Endodermal cell (in vitro differentiated cells): ENCODE data around the gene SUFU. TPM values are rescaled to one million over a fixed set of nuclear protein-coding genes. Genes with fewer than 3 reads are reported as not detected.

ENCODE experiments used
- DNase-seq: peaks from one replicate; pipeline ENCODE4 v3.0.0-alpha.2; 2017
- H3K27ac ChIP-seq: 2 replicates; pipeline ENCODE4 v1.5.1; 2013; ENCODE audit warnings: mild to moderate bottlenecking, low read depth, low read length, moderate library complexity
- H3K27me3 ChIP-seq: 2 replicates; pipeline ENCODE4 v1.6.1; 2013; ENCODE audit warnings: mild to moderate bottlenecking, low read length, moderate library complexity; ENCODE audit not compliant: insufficient read depth, control insufficient read depth, poor library complexity, severe bottlenecking
- H3K36me3 ChIP-seq: 2 replicates; pipeline ENCODE4 v1.7.0; 2013; ENCODE audit warnings: mild to moderate bottlenecking, low read length, moderate library complexity; ENCODE audit not compliant: control insufficient read depth, insufficient read depth
- H3K4me1 ChIP-seq: one replicate; pipeline ENCODE4 v1.7.0; 2013; ENCODE audit warnings: low read length; ENCODE audit not compliant: control insufficient read depth, insufficient read depth
- H3K4me3 ChIP-seq: 2 replicates; pipeline ENCODE4 v1.5.1; 2013; ENCODE audit warnings: mild to moderate bottlenecking, low read length, moderate library complexity
- H3K9ac ChIP-seq: 2 replicates; pipeline ENCODE4 v1.6.1; 2013; ENCODE audit warnings: mild to moderate bottlenecking, low read length, moderate library complexity; ENCODE audit not compliant: poor library complexity, severe bottlenecking; ENCODE audit errors: extremely low read depth
- H3K9me3 ChIP-seq: 2 replicates; pipeline ENCODE4 v1.6.1; 2013; ENCODE audit warnings: mild to moderate bottlenecking, low read length, moderate library complexity; ENCODE audit not compliant: control insufficient read depth
- H3K27ac Mint-ChIP-seq: 2 replicates; pipeline ENCODE4 v1.8.0; 2020; ENCODE audit warnings: mixed read lengths
- H3K27me3 Mint-ChIP-seq: 2 replicates; pipeline ENCODE4 v1.8.0; 2021; ENCODE audit warnings: mild to moderate bottlenecking, mixed read lengths; ENCODE audit not compliant: insufficient read depth
- H3K36me3 Mint-ChIP-seq: 2 replicates; pipeline ENCODE4 v1.8.0; 2020; ENCODE audit warnings: low read depth, mixed read lengths
- H3K4me1 Mint-ChIP-seq: 2 replicates; pipeline ENCODE4 v1.8.0; 2020; ENCODE audit warnings: mixed read lengths
- H3K4me3 Mint-ChIP-seq: 2 replicates; pipeline ENCODE4 v1.8.0; 2020; ENCODE audit warnings: mild to moderate bottlenecking, moderate library complexity, mixed read lengths
- H3K9me3 Mint-ChIP-seq: 2 replicates; pipeline ENCODE4 v1.8.0; 2020; ENCODE audit warnings: mild to moderate bottlenecking, mixed read lengths
- WGBS, 2 experiments: methylation state at CpG; one replicate each; pipeline versions ENCODE4 v1.1.5 to v1.1.7; 2013; ENCODE audit warnings: missing lambda C conversion rate in 2 of 2, mixed read lengths in 1 of 2; ENCODE audit not compliant: insufficient coverage in 1 of 2, insufficient read length in 1 of 2; 5-methylcytosine and 5-hydroxymethylcytosine counted together
- total RNA-seq, 2 donors: library from RNA; stranded (reverse); fragmentation: NEBNext Ultra II Directional in 1 of 2; extraction: Animal tissue kit (Norgen Biotek cat#: 25700) in 1 of 2; gene quantifications; 2 replicates in 1 of 2; 3 replicates in 1 of 2; pipeline ENCODE4 v1.2.1, GENCODE V29; 2021
- TF ChIP-seq, protein P1 (sequence below): fragments of 200-600 bp; sonication (generic); conservative IDR thresholded peaks from 2 replicates; pipeline ENCODE4 v1.5.0; 2021; ENCODE audit warnings: antibody characterized with exemption, mild to moderate bottlenecking

SUFU gene
- total RNA-seq, 2 donors from 2014 or later, result 19.1 to 20.6 TPM

DNA sequence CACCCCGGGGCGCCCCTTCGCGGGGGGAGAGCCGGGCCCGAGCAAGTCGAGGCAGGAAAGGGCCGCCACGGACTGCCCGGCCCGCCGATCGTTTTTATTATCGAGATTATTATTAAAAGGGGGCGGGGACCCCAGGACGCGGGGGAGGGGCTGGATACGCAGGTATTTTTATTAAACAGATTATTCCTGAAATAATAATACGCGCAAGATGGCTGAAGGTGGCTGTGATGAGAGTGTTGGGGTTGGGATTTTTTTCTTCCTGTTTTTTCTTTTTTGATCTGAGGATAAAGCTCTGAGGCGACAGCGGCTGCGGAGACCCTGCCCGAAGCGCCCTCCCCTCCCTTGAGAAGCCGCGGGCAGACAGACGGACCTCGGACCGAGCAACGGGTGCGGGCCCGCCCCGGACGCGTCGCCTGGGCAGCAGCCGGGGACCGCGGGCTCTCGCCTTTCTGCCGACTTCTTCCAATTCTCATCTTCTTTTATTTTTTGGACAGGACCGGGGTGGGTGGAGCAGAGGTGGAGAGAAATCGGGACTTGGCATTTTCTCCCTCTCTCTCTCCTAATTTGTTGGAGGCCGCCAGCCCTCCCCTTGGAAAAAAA, 139.1 kb downstream of the SUFU start:
- H3K4me1 Mint-ChIP-seq, result peaks cover 21% of the 10 kb centered on the region
- no peaks in the 10 kb centered on the region for H3K27me3 Mint-ChIP-seq
- Histone ChIP-seq H3K36me3 (no peaks in the 10 kb centered on the region), H3K4me1 (peaks cover 5% of the 10 kb centered on the region), H3K27ac (peak overlapping the region; percentile 94), H3K9me3 (no peaks in the 10 kb centered on the region), H3K27me3 (no peaks in the 10 kb centered on the region), H3K4me3 (peak overlapping the region; percentile 82), H3K9ac (peak overlapping the region; percentile 85)
- H3K4me3 Mint-ChIP-seq, result peak overlapping the region; percentile 85
- H3K36me3 Mint-ChIP-seq, result no peaks in the 10 kb centered on the region
- peak overlapping the region; percentile 97 for H3K27ac Mint-ChIP-seq
- H3K9me3 Mint-ChIP-seq, result no peaks in the 10 kb centered on the region
- peak; percentile 81 for DNase-seq
- TF ChIP-seq, protein P1, sequence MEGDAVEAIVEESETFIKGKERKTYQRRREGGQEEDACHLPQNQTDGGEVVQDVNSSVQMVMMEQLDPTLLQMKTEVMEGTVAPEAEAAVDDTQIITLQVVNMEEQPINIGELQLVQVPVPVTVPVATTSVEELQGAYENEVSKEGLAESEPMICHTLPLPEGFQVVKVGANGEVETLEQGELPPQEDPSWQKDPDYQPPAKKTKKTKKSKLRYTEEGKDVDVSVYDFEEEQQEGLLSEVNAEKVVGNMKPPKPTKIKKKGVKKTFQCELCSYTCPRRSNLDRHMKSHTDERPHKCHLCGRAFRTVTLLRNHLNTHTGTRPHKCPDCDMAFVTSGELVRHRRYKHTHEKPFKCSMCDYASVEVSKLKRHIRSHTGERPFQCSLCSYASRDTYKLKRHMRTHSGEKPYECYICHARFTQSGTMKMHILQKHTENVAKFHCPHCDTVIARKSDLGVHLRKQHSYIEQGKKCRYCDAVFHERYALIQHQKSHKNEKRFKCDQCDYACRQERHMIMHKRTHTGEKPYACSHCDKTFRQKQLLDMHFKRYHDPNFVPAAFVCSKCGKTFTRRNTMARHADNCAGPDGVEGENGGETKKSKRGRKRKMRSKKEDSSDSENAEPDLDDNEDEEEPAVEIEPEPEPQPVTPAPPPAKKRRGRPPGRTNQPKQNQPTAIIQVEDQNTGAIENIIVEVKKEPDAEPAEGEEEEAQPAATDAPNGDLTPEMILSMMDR, result no peak
- WGBS, 2 experiments, result 0% methylated on average over 13 to 43 of the region's 45 CpGs

DNA sequence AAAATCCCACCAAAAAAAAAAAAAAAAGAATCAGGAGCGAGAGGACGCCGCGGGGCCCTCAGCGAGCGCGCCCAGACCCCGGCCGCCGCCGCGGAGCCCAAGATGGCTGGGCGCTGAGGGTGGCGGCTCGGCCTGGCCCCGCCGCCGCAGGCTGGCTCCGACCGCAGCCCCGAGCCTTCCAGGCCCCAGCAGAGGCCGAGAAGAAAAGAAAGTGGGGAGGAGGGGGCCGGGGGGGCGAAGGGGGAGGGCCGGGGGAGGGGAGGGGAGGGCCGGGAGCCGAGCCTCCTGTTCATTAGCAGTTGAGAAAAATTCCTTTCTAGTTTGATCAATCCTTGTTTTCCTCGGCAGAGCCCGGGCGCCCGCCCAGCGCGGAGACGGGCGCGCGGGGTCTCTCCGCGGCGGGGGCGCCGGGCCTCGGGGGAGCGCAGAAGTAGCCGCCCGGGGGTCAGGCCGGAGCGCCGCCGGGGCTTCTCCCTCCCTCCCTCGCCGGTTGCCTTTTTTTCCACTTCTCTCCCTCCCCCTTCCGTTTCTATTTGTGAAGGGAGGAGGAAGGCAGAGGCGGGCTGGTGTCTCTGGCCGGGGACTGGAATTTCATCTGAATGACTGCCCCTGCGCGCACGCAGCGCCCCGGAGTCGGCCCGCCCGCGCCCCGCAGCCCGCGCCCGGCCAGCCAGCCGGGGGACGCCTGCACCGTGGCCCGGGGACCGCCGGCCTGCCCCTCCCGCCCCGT, 139.7 kb downstream of the SUFU start:
- 0% methylated on average over 4 to 63 of the region's 76 CpGs for WGBS, 2 experiments
- Mint-ChIP-seq H3K36me3 (no peaks in the 10 kb centered on the region), H3K4me3 (peak overlapping the region; percentile 85), H3K4me1 (peaks cover 21% of the 10 kb centered on the region), H3K27ac (peak overlapping the region; percentile 97), H3K27me3 (no peaks in the 10 kb centered on the region), H3K9me3 (no peaks in the 10 kb centered on the region)
- Histone ChIP-seq H3K27me3 (no peaks in the 10 kb centered on the region), H3K9ac (peak overlapping the region; percentile 85), H3K9me3 (no peaks in the 10 kb centered on the region), H3K4me1 (peaks cover 8% of the 10 kb centered on the region), H3K4me3 (peak overlapping the region; percentile 82), H3K27ac (peak overlapping the region; percentile 94), H3K36me3 (no peaks in the 10 kb centered on the region)
- DNase-seq, result peak; percentile 86
- TF ChIP-seq, protein P1, result no peak

DNA sequence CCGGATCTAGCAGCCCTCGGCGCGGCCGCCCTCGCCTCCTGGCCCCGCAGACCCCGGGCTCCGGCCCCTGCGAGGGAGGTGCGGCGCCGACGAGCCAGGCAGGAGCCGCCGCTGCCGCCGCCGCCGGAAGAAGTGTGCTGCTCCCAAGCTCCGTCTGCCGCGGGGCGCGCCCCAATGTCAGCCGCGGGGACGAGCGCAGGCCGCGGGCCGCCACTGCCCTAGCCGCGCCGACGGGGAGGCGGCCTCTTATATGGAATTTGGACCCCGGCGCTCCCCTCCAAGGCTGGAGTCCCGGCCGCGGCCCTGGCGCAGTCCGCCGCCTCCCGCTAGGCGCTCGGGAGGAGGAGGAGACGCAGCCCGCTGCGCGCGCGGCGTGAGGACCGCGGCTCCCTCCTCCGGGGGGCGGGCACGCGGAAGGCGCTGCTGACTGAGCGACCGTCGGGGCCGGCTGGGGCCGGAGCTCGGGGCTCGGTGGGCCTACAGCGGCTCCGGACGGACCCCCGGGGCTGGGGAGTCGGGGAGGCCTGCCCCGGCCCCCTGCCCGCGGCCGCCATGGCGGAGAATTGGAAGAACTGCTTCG, 140.4 kb downstream of the SUFU start, which contains the start of gene TRIM8:
TSS of gene TRIM8 (plus strand) at position 414 of the 580 bp plus-strand sequence. CDS start at position 553, 139 bp downstream.
- no peaks in the 10 kb centered on the region for H3K36me3 ChIP-seq
- 0% methylated on average over 50 to 80 of the region's 80 CpGs for WGBS, 2 experiments
- Mint-ChIP-seq H3K9me3 (no peaks in the 10 kb centered on the region), H3K4me3 (peak within 1 kb of the TSS; percentile 85), H3K27ac (peak within 1 kb of the TSS; percentile 97), H3K36me3 (peaks cover 3% of the 10 kb centered on the region), H3K27me3 (no peaks in the 10 kb centered on the region), H3K4me1 (peaks cover 25% of the 10 kb centered on the region)
- H3K27me3 ChIP-seq, result no peaks in the 10 kb centered on the region
- H3K9me3 ChIP-seq, result no peaks in the 10 kb centered on the region
- TF ChIP-seq, protein P1, result no peak
- peak; percentile 82 for DNase-seq
- peak within 1 kb of the TSS; percentile 94 for H3K9ac ChIP-seq
- peaks cover 13% of the 10 kb centered on the region for H3K4me1 ChIP-seq
- H3K4me3 ChIP-seq, result peak within 1 kb of the TSS; percentile 94
- peak within 1 kb of the TSS; percentile 94 for H3K27ac ChIP-seq
